CD8-positive, alpha-beta memory T cell (primary cell): Measurements from ENCODE around the gene ZC3H13. TPM values are rescaled to one million over a fixed set of nuclear protein-coding genes. Genes with fewer than 3 reads are reported as not detected.

Experiments used
- CTCF ChIA-PET: fragments of 350-600 bp; sonication (Branson Sonifier 250); formaldehyde crosslinking; loops from one replicate; lab custom pipeline; 2021; ENCODE audit warnings: antibody characterized with exemption; lab: Charles Lee
- POLR2A ChIA-PET: fragments of 350-600 bp; sonication (Branson Sonifier 250); formaldehyde crosslinking; loops from one replicate; lab custom pipeline; 2021; ENCODE audit warnings: antibody characterized with exemption; lab: Charles Lee
- DNase-seq, 5 donors: peaks; one replicate each; pipeline versions ENCODE4 v3.0.0 to v3.0.0-alpha.2; 2020 to 2022; ENCODE audit warnings: mixed read lengths in 1 of 5
- H3K27ac ChIP-seq: one replicate; pipeline ENCODE4 v1.7.0; 2013; ENCODE audit warnings: low read depth, mild to moderate bottlenecking, low read length, moderate library complexity
- H3K27me3 ChIP-seq: 2 replicates; pipeline ENCODE4 v1.7.0; 2013; ENCODE audit warnings: low read length, mild to moderate bottlenecking; ENCODE audit not compliant: insufficient read depth, poor library complexity, severe bottlenecking
- H3K36me3 ChIP-seq: 2 replicates; pipeline ENCODE4 v1.7.0; 2013; ENCODE audit warnings: mild to moderate bottlenecking, low read length, moderate library complexity; ENCODE audit not compliant: insufficient read depth
- H3K4me1 ChIP-seq: 2 replicates; pipeline ENCODE4 v1.7.0; 2013; ENCODE audit warnings: mild to moderate bottlenecking, low read length, moderate library complexity; ENCODE audit not compliant: insufficient read depth
- H3K4me3 ChIP-seq: 2 replicates; pipeline ENCODE4 v1.7.0; 2013; ENCODE audit warnings: mild to moderate bottlenecking, low read length
- H3K9me3 ChIP-seq: 2 replicates; pipeline ENCODE4 v1.7.0; 2013; ENCODE audit warnings: mild to moderate bottlenecking, low read length
- H3K27ac Mint-ChIP-seq, 8 donors: one replicate each; pipeline ENCODE4 v1.8.0; 2020 to 2021; ENCODE audit warnings: mixed read lengths in 8 of 8, mild to moderate bottlenecking in 6 of 8, inconsistent platforms in 3 of 8, moderate library complexity in 3 of 8
- H3K27me3 Mint-ChIP-seq, 2 donors: one replicate each; pipeline ENCODE4 v1.8.0; 2020 to 2021; ENCODE audit warnings: mixed read lengths in 2 of 2, mild to moderate bottlenecking in 1 of 2, moderate library complexity in 1 of 2
- H3K36me3 Mint-ChIP-seq, 3 donors: one replicate each; pipeline ENCODE4 v1.8.0; 2020 to 2021; ENCODE audit warnings: mixed read lengths in 3 of 3, inconsistent platforms in 1 of 3, mild to moderate bottlenecking in 1 of 3
- H3K4me1 Mint-ChIP-seq, 3 donors: one replicate each; pipeline ENCODE4 v1.8.0; 2020 to 2021; ENCODE audit warnings: mixed read lengths in 3 of 3, inconsistent platforms in 1 of 3, mild to moderate bottlenecking in 1 of 3
- H3K4me3 Mint-ChIP-seq, 7 donors: one replicate each; pipeline ENCODE4 v1.8.0; 2020 to 2021; ENCODE audit warnings: mixed read lengths in 7 of 7, mild to moderate bottlenecking in 6 of 7, moderate library complexity in 4 of 7, inconsistent platforms in 2 of 7
- H3K9me3 Mint-ChIP-seq, 5 donors: one replicate each; pipeline ENCODE4 v1.8.0; 2020 to 2022; ENCODE audit warnings: mixed read lengths in 5 of 5, mild to moderate bottlenecking in 3 of 5, moderate library complexity in 2 of 5, inconsistent platforms in 1 of 5
- polyA plus RNA-seq: library from polyadenylated mRNA; unstranded; fragments of 300-500 nt; fragmentation: Illumina TruSeq; gene quantifications from one replicate; pipeline ENCODE4 v1.2.3, GENCODE V29; 2021
- total RNA-seq, 2 experiments: library from RNA; stranded (reverse); gene quantifications; one replicate each; pipeline ENCODE4 v1.2.3, GENCODE V29; 2021

ZC3H13 gene
- total and polyA plus RNA-seq, 3 experiments from 2014 or later: 45.1 to 62.4 (median 49.4) TPM

GRCh38 chr13:46077265-46077664 lies 24.7 kb upstream of the ZC3H13 start:
- peaks cover 12 to 17% (median 16%) of the 10 kb centered on the region in 3 donors for H3K4me1 Mint-ChIP-seq
- Histone ChIP-seq H3K27me3 (no peaks in the 10 kb centered on the region), H3K27ac (no peak overlapping the region), H3K4me3 (no peak overlapping the region), H3K36me3 (no peaks in the 10 kb centered on the region), H3K9me3 (no peaks in the 10 kb centered on the region), H3K4me1 (peaks cover 8% of the 10 kb centered on the region)
- H3K9me3 Mint-ChIP-seq: no peaks in the 10 kb centered on the region
- CTCF ChIA-PET: interaction anchor here (0.6 kb wide), 1 partner anchor 25 kb away, joined by 3 read pairs; the partner anchor contains the start of gene ZC3H13
- H3K36me3 Mint-ChIP-seq: no peaks in the 10 kb centered on the region
- H3K4me3 Mint-ChIP-seq: no peak overlapping the region
- POLR2A ChIA-PET: interaction anchor here (0.6 kb wide), 1 partner anchor 73 kb away, joined by 3 read pairs; no protein-coding TSS in a partner anchor
- no peak overlapping the region for H3K27ac Mint-ChIP-seq
- H3K27me3 Mint-ChIP-seq: peaks cover 0 to 2% of the 10 kb centered on the region in 2 donors
- DNase-seq: no peak

- H3K27me3 ChIP-seq: no peaks in the 10 kb centered on the region
Observed at GRCh38 chr13:46076827-46077226, 24.3 kb upstream of the ZC3H13 start.

GRCh38 chr13:46075811-46076210 lies 23.3 kb upstream of the ZC3H13 start:
- no peak overlapping the region for H3K27ac Mint-ChIP-seq
- H3K27me3 Mint-ChIP-seq: peaks cover 0 to 2% of the 10 kb centered on the region in 2 donors
- H3K27ac ChIP-seq: no peak overlapping the region
- CTCF ChIA-PET: no interaction called here
- no peaks in the 10 kb centered on the region for H3K36me3 ChIP-seq
- peaks cover 8% of the 10 kb centered on the region for H3K4me1 ChIP-seq
- no peak for DNase-seq
- H3K9me3 Mint-ChIP-seq: no peaks in the 10 kb centered on the region
- no peaks in the 10 kb centered on the region for H3K27me3 ChIP-seq
- H3K36me3 Mint-ChIP-seq: no peaks in the 10 kb centered on the region
- H3K4me3 Mint-ChIP-seq: no peak overlapping the region
- POLR2A ChIA-PET: no interaction called here
- no peak overlapping the region for H3K4me3 ChIP-seq
- H3K9me3 ChIP-seq: no peaks in the 10 kb centered on the region
- H3K4me1 Mint-ChIP-seq: peaks cover 12 to 17% (median 16%) of the 10 kb centered on the region in 3 donors

More at GRCh38 chr13:46076827-46077226, 24.3 kb upstream of the ZC3H13 start:
- H3K4me1 Mint-ChIP-seq: peaks cover 12 to 17% (median 16%) of the 10 kb centered on the region in 3 donors
- no peak for DNase-seq
- CTCF ChIA-PET: no interaction called here
- H3K27me3 Mint-ChIP-seq: peaks cover 0 to 2% of the 10 kb centered on the region in 2 donors
- POLR2A ChIA-PET: no interaction called here
- H3K27ac ChIP-seq: no peak overlapping the region
- no peak overlapping the region for H3K4me3 Mint-ChIP-seq
- no peaks in the 10 kb centered on the region for H3K36me3 Mint-ChIP-seq
- no peak overlapping the region for H3K27ac Mint-ChIP-seq
- no peaks in the 10 kb centered on the region for H3K9me3 Mint-ChIP-seq
- no peak overlapping the region for H3K4me3 ChIP-seq
- peaks cover 8% of the 10 kb centered on the region for H3K4me1 ChIP-seq
- H3K9me3 ChIP-seq: no peaks in the 10 kb centered on the region
- H3K36me3 ChIP-seq: no peaks in the 10 kb centered on the region

GRCh38 chr13:46071590-46072249 lies 19.2 kb upstream of the ZC3H13 start:
- Histone ChIP-seq H3K27me3 (no peaks in the 10 kb centered on the region), H3K36me3 (no peaks in the 10 kb centered on the region), H3K9me3 (no peaks in the 10 kb centered on the region), H3K27ac (no peak overlapping the region), H3K4me1 (no peaks in the 10 kb centered on the region), H3K4me3 (no peak overlapping the region)
- Mint-ChIP-seq H3K4me3 (no peak overlapping the region), H3K36me3 (no peaks in the 10 kb centered on the region), H3K4me1 (no peaks in the 10 kb centered on the region), H3K9me3 (no peaks in the 10 kb centered on the region), H3K27me3 (peaks cover 0 to 3% of the 10 kb centered on the region in 2 donors), H3K27ac (no peak overlapping the region)
- CTCF ChIA-PET: no interaction called here
- DNase-seq: no peak
- POLR2A ChIA-PET: no interaction called here

- peaks cover 0 to 4% (median 2%) of the 10 kb centered on the region in 3 donors for H3K36me3 Mint-ChIP-seq
- no peaks in the 10 kb centered on the region for H3K4me1 Mint-ChIP-seq
- CTCF ChIA-PET: no interaction called here
- POLR2A ChIA-PET: no interaction called here
- H3K9me3 ChIP-seq: no peaks in the 10 kb centered on the region
- H3K27ac Mint-ChIP-seq: no peak overlapping the region
- no peaks in the 10 kb centered on the region for H3K4me1 ChIP-seq
- H3K27me3 Mint-ChIP-seq: peaks cover 0 to 8% of the 10 kb centered on the region in 2 donors
- no peak overlapping the region for H3K27ac ChIP-seq
- H3K4me3 Mint-ChIP-seq: no peak overlapping the region
- no peaks in the 10 kb centered on the region for H3K36me3 ChIP-seq
- DNase-seq: no peak
- H3K9me3 Mint-ChIP-seq: no peaks in the 10 kb centered on the region
- no peak overlapping the region for H3K4me3 ChIP-seq
- no peaks in the 10 kb centered on the region for H3K27me3 ChIP-seq
Observed at GRCh38 chr13:46063292-46063691, 10.7 kb upstream of the ZC3H13 start.

- Histone ChIP-seq H3K27ac (no peak overlapping the region), H3K4me3 (no peak overlapping the region), H3K9me3 (no peaks in the 10 kb centered on the region), H3K27me3 (no peaks in the 10 kb centered on the region), H3K36me3 (no peaks in the 10 kb centered on the region), H3K4me1 (no peaks in the 10 kb centered on the region)
- peaks cover 0 to 8% of the 10 kb centered on the region in 2 donors for H3K27me3 Mint-ChIP-seq
- H3K4me3 Mint-ChIP-seq: no peak overlapping the region
- ChIA-PET CTCF (interaction anchor here (0.7 kb wide), 1 partner anchor 22 kb away, joined by 3 read pairs; no protein-coding TSS in a partner anchor), POLR2A (no interaction called here)
- DNase-seq: no peak
- H3K4me1 Mint-ChIP-seq: no peaks in the 10 kb centered on the region
- H3K36me3 Mint-ChIP-seq: peaks cover 0 to 4% (median 2%) of the 10 kb centered on the region in 3 donors
- H3K9me3 Mint-ChIP-seq: no peaks in the 10 kb centered on the region
- no peak overlapping the region for H3K27ac Mint-ChIP-seq
Observed at GRCh38 chr13:46062185-46062584, 9.6 kb upstream of the ZC3H13 start.

- Histone ChIP-seq H3K27me3 (no peaks in the 10 kb centered on the region), H3K27ac (no peak overlapping the region), H3K4me1 (no peaks in the 10 kb centered on the region), H3K9me3 (no peaks in the 10 kb centered on the region), H3K4me3 (no peak overlapping the region), H3K36me3 (no peaks in the 10 kb centered on the region)
- H3K4me3 Mint-ChIP-seq: no peak overlapping the region
- DNase-seq: no peak
- H3K27me3 Mint-ChIP-seq: peaks cover 8 to 15% of the 10 kb centered on the region in 2 donors
- no peak overlapping the region for H3K27ac Mint-ChIP-seq
- H3K4me1 Mint-ChIP-seq: no peaks in the 10 kb centered on the region
- POLR2A ChIA-PET: no interaction called here
- no peaks in the 10 kb centered on the region for H3K36me3 Mint-ChIP-seq
- CTCF ChIA-PET: no interaction called here
- H3K9me3 Mint-ChIP-seq: peaks cover 0 to 2% (median 0%) of the 10 kb centered on the region in 5 donors
Observed at GRCh38 chr13:46059405-46059804, 6.9 kb upstream of the ZC3H13 start.

GRCh38 chr13:46058268-46058667 lies 5.7 kb upstream of the ZC3H13 start:
- Histone ChIP-seq H3K36me3 (no peaks in the 10 kb centered on the region), H3K4me1 (peaks cover 3% of the 10 kb centered on the region), H3K27me3 (no peaks in the 10 kb centered on the region), H3K9me3 (no peaks in the 10 kb centered on the region), H3K4me3 (no peak overlapping the region), H3K27ac (no peak overlapping the region)
- Mint-ChIP-seq H3K36me3 (no peaks in the 10 kb centered on the region), H3K4me3 (no peak overlapping the region), H3K9me3 (peaks cover 0 to 2% (median 0%) of the 10 kb centered on the region in 5 donors), H3K27me3 (peaks cover 11 to 13% of the 10 kb centered on the region in 2 donors), H3K27ac (no peak overlapping the region), H3K4me1 (peaks cover 3 to 5% (median 4%) of the 10 kb centered on the region in 3 donors)
- ChIA-PET CTCF (no interaction called here), POLR2A (no interaction called here)
- DNase-seq: no peak
